GM23248 (cell line): ENCODE measurements around the gene LRBA.

ENCODE experiments used
- EZH2 ChIP-seq: fragments of 200-600 bp; sonication (generic); IDR thresholded peaks from 2 replicates; pipeline ENCODE4 v1.6.1; 2018; ENCODE audit warnings: antibody characterized with exemption, mild to moderate bottlenecking; ENCODE audit not compliant: insufficient read depth, poor library complexity, severe bottlenecking
- EZH2phosphoT487 ChIP-seq: fragments of 200-600 bp; sonication (generic); IDR thresholded peaks from 2 replicates; pipeline ENCODE4 v1.6.1; 2018; ENCODE audit warnings: antibody characterized with exemption, moderate library complexity, mild to moderate bottlenecking, low read depth; ENCODE audit not compliant: insufficient read depth

GRCh38 chr4:150318971-150319370 lies 696.1 kb downstream of the LRBA start:
- no peak for TF ChIP-seq EZH2
- TF ChIP-seq EZH2phosphoT487 = no peak
